Parathyroid adenoma (tissue), 2 donors: ENCODE data around the gene TP53TG5.
A peak's percentile ranks its signal among the peaks of the same experiment; 100 is the strongest.

Source experiments
- H2AFZ ChIP-seq: fragments of 300-600 bp; sonication (generic); one replicate; pipeline ENCODE4 v1.7.0; 2017; ENCODE audit warnings: antibody characterized with exemption, mild to moderate bottlenecking
- H3K27ac ChIP-seq: fragments of 300-600 bp; sonication (generic); one replicate; pipeline ENCODE4 v1.7.0; 2017
- H3K27me3 ChIP-seq: fragments of 300-600 bp; sonication (generic); one replicate; pipeline ENCODE4 v1.7.0; 2017; ENCODE audit warnings: low read length; ENCODE audit not compliant: control insufficient read depth, insufficient read depth
- H3K36me3 ChIP-seq: fragments of 300-600 bp; sonication (generic); one replicate; pipeline ENCODE4 v1.7.0; 2017; ENCODE audit warnings: low read length; ENCODE audit not compliant: control insufficient read depth, insufficient read depth
- H3K4me1 ChIP-seq: fragments of 300-600 bp; sonication (generic); one replicate; pipeline ENCODE4 v1.7.0; 2017; ENCODE audit warnings: control low read depth
- H3K4me2 ChIP-seq: fragments of 300-600 bp; sonication (generic); one replicate; pipeline ENCODE4 v1.7.0; 2017; ENCODE audit warnings: low read length
- H3K4me3 ChIP-seq: fragments of 300-600 bp; sonication (generic); one replicate; pipeline ENCODE4 v1.7.0; 2017; ENCODE audit warnings: low read depth, low read length
- H3K79me2 ChIP-seq: fragments of 300-600 bp; sonication (generic); one replicate; pipeline ENCODE4 v1.7.0; 2017; ENCODE audit warnings: control low read depth
- H3K9ac ChIP-seq: fragments of 300-600 bp; sonication (generic); one replicate; pipeline ENCODE4 v1.7.0; 2017; ENCODE audit warnings: mild to moderate bottlenecking
- H3K9me3 ChIP-seq: fragments of 300-600 bp; sonication (generic); one replicate; pipeline ENCODE4 v1.7.0; 2017; ENCODE audit warnings: low read length; ENCODE audit not compliant: control insufficient read depth
- TF ChIP-seq, protein P1 (sequence below): fragments of 300-600 bp; sonication (generic); IDR thresholded peaks from one replicate; pipeline ENCODE4 v1.7.0; 2017; ENCODE audit warnings: antibody characterized with exemption, mild to moderate bottlenecking
- donor health status: primary hyperparathyroidism.

The TP53TG5 gene

DNA sequence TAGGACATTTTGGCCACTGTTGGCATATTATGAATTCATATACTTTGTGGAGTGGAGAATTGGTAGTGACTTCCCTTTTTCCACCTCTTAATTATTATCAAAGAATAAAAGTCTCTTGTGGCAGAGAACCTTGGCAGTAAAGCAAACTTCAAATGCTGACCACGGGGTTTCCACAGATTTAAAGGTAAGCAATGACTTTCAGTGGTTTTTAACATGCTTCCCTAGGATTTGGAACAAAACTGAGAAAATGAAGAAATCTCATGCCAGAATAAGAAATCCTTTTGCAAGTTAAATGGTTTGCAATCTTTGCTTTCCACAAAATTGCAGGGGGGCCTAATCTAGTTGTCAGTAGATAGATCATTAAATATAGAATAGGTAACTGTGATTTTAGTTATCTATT is 27.9 kb downstream of the TP53TG5 start:
- H3K27ac ChIP-seq: no peak overlapping the region
- no peak overlapping the region for H3K4me3 ChIP-seq
- H3K36me3 ChIP-seq: no peaks in the 10 kb centered on the region
- H3K27me3 ChIP-seq: no peaks in the 10 kb centered on the region
- H3K4me1 ChIP-seq: peaks cover 10% of the 10 kb centered on the region
- TF ChIP-seq, protein P1, sequence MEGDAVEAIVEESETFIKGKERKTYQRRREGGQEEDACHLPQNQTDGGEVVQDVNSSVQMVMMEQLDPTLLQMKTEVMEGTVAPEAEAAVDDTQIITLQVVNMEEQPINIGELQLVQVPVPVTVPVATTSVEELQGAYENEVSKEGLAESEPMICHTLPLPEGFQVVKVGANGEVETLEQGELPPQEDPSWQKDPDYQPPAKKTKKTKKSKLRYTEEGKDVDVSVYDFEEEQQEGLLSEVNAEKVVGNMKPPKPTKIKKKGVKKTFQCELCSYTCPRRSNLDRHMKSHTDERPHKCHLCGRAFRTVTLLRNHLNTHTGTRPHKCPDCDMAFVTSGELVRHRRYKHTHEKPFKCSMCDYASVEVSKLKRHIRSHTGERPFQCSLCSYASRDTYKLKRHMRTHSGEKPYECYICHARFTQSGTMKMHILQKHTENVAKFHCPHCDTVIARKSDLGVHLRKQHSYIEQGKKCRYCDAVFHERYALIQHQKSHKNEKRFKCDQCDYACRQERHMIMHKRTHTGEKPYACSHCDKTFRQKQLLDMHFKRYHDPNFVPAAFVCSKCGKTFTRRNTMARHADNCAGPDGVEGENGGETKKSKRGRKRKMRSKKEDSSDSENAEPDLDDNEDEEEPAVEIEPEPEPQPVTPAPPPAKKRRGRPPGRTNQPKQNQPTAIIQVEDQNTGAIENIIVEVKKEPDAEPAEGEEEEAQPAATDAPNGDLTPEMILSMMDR: no peak
- H2AFZ ChIP-seq: peak overlapping the region; percentile 16
- H3K4me2 ChIP-seq: no peak overlapping the region
- H3K79me2 ChIP-seq: no peaks in the 10 kb centered on the region
- H3K9ac ChIP-seq: no peak overlapping the region
- H3K9me3 ChIP-seq: no peaks in the 10 kb centered on the region

DNA sequence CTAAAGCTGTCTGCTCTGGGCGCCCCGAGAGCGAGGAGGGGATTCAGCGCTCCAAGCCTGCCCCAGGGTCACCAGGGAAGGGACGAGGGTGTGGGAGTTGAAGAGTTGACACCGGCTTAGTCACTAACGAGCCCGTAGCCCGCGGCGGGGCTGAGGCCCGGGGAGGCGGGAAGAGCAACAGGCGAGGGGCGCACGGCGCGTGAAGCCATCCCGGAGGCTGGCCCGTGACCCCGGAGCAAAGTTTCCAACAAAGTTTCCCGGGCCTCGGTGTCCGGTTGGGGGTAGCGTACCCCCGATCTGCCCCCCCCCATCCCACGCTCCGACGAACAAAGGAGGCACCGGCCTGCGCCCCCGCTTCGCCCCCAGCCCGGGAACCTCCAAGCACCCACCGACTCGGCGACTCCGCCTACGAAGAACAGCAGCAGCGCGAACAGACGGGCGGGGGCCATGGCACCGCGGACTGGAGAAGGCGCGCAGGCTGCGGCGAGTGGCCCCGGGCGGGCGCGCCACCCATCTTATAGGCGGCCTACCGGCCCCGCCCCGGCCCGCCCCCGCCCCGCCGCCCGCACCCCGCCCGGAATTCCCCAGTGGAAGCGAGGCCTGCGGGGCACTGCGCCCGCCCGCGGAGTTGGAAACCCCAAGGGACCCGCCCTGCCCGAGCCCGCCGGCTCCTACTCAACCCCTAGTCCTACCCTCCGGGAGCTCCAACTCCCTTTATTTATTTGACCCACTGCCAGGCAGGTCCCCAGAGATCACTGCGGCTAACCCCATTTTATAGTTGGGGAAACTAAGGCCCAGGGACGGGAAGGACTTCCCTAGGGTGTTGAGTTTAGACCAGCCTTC is 30.0 kb downstream of the TP53TG5 start, which contains the start of gene SDC4:
TSS of gene SDC4 (minus strand) at position 489 of the 843 bp plus-strand sequence. CDS start at position 449, 40 bp downstream.
- Histone ChIP-seq H3K4me1 (peaks cover 23% of the 10 kb centered on the region), H3K36me3 (no peaks in the 10 kb centered on the region), H3K9ac (peak within 1 kb of the TSS; percentile 56), H3K4me2 (peak within 1 kb of the TSS; percentile 92), H3K27ac (peak within 1 kb of the TSS; percentile 34), H3K9me3 (no peaks in the 10 kb centered on the region), H3K79me2 (no peaks in the 10 kb centered on the region), H3K27me3 (no peaks in the 10 kb centered on the region), H3K4me3 (peak within 1 kb of the TSS; percentile 75), H2AFZ (peak within 1 kb of the TSS; percentile 87)
- TF ChIP-seq, protein P1: no peak

DNA sequence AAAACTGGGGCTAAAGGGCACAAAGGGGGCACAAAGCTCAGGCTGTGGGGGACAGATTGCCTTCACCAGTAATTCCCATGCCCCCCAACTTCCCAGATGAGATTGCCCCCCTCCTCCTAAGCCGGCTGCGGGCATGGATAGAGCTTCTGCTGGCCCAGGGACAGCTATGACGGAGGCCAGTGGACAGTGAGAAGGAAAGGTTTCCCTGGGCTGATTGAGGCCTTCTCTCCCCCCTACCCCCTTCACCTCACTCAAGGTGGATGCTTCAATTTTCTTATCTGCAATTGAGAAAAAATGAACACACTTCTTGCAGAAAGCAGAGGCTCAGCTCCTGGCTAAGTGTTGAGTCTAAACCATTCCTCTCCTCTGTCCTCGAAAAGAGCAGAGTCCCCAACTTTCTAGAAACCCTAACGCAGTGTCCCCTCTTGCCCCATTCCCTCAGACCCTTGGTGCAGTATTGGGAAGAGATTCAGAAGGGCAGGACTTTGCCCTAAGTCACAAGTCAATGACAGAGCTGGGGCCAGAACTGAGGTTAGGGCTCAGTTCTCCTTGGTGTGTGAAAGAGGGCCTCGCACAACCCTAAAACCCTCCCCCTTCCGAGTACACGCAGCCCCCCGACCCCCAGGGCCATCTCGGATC is 30.7 kb downstream of the TP53TG5 start:
- Histone ChIP-seq H3K27ac (peak overlapping the region; percentile 34), H3K4me1 (peaks cover 31% of the 10 kb centered on the region)

DNA sequence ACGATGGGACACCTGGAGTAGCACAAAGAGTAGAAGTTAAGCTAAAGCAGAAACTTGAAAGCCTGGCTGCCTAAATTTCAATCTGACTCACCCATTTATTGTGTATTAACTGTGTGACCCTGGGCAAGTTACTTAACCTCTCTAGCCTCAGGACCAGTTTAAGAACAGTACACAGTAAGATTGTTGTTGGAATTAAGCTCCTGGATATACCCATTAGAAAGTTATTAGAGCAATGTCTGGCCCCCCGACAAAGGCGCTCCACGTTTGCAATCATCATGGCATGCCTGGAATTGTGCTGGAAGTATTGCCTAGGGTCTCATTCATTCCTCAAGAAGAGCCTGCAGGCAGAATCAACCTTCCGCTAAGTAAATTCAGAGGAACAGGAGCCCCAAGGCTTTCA is 31.3 kb downstream of the TP53TG5 start:
- no peak overlapping the region for H3K27ac ChIP-seq
- H2AFZ ChIP-seq: no peak overlapping the region
- no peaks in the 10 kb centered on the region for H3K9me3 ChIP-seq
- H3K27me3 ChIP-seq: no peaks in the 10 kb centered on the region
- no peak overlapping the region for H3K9ac ChIP-seq
- no peaks in the 10 kb centered on the region for H3K36me3 ChIP-seq
- H3K4me2 ChIP-seq: peak overlapping the region; percentile 92
- H3K79me2 ChIP-seq: no peaks in the 10 kb centered on the region
- TF ChIP-seq, protein P1: no peak
- H3K4me1 ChIP-seq: peaks cover 36% of the 10 kb centered on the region
- peak overlapping the region; percentile 75 for H3K4me3 ChIP-seq

More for the DNA sequence above, 30.7 kb downstream of the TP53TG5 start:
- no peaks in the 10 kb centered on the region for H3K27me3 ChIP-seq
- H2AFZ ChIP-seq: peak overlapping the region; percentile 87
- peak overlapping the region; percentile 92 for H3K4me2 ChIP-seq
- TF ChIP-seq, protein P1: no peak
- no peaks in the 10 kb centered on the region for H3K36me3 ChIP-seq
- H3K79me2 ChIP-seq: no peaks in the 10 kb centered on the region
- no peaks in the 10 kb centered on the region for H3K9me3 ChIP-seq
- peak overlapping the region; percentile 56 for H3K9ac ChIP-seq
- peak overlapping the region; percentile 75 for H3K4me3 ChIP-seq
